AG08396 (cell line): ENCODE results near the gene GRIN2A.

Experiments
- DNase-seq: peaks from one replicate; pipeline ENCODE4 v3.0.0; 2012; ENCODE audit warnings: low spot score, mixed read lengths

Gene GRIN2A

DNA sequence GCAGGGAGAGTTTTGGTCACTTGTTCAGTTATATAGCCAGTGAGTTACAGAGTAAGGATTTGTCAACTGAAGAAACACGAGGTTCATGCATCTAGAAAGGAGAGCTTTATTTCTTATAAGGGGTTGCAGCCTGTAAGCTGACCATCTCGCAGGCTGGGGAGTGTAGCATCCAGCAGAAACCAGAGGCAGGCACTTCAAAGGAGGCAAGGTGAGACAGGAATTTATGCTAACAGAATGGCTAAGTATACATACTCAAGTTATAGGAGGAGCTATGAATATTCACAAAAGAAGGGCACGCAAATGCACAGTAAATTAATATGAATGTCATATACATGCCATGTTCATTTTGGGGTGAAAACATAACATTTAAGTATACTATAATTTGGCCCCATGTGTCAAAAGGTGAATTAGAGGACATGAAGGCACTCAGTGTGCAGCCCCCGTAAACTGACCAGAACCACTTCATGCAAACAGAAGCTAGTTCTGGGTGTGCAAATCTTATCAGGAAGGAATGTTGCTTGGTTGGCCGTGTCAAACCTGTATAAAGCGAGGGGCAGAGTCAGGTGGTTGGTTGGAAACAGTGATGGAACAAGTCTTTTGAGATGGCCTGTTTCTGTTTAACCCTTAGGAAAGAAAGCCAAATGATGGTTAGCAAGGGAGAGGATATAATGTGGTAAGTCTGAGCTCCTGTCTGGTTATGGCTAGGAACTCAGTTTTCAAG is 97.0 kb downstream of the GRIN2A start:
- DNase-seq = no peak

DNA sequence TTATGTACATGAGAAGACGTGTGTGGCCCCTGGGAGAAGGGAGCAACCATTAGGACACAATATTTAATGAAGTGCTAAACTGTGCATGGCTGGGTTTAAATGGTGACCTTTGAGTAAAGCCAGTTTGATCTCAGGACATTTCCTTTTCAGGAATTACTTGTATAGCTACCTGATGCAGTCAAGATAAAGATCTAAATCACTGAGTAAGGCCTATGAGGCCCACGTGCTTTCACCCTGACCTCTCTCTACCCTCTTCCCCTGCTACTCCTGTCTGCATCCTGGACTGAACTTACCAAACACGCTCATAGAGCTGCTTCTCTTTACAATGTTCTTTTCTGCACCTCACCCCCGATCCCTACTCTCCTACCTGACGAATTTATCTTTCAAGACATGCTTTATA is 98.9 kb downstream of the GRIN2A start:
- no peak for DNase-seq

DNA sequence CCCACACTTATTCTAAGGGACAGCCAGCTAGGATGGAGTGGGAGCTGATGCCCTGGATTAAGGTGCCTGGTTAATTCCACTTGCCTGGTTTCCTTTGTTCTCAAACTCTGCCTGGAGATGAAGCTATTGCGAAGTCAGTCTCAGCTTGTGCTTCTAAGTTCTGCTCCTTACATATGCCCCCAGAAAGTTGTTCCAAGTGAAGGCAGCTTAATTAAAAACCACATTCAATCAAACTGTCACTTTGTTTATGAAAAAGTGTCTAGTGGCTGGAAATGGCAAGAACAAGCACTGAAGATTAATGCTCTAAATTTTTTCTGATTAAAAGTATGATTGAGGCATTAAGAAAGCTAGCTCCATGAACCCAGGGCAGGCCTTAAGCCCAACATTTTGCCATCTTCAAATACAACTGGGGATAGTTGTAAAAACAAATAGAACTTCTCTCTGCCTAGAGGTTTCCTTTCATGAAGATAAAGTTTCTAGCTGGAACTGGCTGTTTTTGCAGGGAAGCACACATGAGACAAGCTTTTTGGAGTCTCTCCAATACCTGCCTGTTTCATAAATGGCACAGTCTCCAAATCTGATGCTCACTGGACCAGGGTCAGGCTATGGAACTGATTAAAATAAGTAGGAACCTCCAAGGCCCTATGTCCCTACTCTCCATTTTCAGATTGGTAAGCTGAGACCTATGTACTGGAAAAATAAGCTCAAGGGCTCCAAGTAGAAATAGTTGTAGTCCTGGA is 100.9 kb downstream of the GRIN2A start:
- DNase-seq = no peak

DNA sequence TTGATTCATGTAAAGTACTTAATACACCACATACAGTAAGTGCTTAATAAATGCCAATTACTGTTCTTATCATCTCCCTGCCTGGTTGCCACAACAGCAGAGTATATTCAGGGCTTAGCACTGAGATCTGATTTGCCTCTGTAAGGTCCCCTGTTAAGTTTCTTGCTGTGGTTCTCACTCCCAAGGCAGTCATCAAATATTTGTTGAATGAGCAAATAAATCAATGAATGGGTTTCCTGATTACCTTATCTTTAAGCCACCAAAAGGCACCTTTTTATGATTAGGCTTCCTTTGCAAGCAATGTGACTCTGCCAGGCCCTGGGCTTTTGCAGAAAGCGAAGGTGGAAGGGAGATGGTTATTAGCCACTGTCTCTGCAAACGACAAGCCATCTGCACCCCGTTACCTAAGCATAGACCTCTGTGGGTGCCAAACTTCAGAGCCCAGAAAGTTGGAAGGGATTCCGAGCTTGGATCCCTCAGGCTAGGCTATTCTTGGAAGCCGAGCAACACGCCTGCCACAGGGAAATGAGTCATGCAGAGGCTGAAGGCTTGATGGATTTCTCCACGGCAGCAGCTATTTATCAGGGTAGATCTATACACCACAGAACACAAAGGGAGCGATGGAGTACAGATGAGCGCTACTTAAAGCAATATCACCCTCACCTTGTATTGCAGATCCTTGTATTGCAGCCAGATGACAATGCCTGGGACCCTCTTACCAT is 102.0 kb downstream of the GRIN2A start:
- peak; percentile 33 for DNase-seq

DNA sequence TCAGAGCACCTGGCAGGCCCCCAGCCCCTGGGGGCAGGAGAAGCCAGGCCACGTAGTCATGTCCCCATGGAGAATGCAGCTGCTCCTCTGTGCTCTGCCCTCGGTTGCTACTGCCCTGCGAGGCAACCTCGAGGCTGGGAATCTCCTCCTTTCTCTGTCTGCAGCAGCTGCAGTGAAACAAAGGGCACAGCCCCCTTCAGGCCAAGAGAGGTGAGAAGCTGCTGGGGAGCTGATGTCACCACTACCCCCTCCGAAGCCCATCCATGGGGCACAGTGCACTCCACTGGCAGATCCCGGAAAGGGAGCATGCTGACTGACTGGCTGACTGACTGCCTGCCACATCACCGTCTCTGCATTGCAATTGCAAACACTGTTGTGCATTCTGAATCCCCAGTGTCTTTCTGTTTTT is 103.7 kb downstream of the GRIN2A start:
- DNase-seq = no peak

DNA sequence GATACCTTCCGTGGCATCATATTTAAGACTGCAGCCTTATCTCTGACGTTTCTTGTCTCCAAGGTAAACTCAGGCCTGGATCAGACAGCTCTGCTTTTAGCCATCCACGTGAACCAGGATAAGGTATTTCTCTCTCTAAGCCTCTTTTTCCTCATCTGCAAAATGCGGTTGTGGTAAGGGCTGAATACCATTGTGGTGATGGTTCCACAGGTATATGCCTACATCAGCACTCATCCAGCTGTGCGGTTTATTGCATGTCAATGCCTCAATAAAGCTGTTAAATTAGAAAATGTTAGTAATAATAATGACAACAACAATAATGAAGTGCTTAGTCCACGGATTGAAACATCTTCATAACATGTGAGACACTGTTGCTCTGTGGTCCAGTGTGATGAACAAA is 104.4 kb downstream of the GRIN2A start:
- no peak for DNase-seq

DNA sequence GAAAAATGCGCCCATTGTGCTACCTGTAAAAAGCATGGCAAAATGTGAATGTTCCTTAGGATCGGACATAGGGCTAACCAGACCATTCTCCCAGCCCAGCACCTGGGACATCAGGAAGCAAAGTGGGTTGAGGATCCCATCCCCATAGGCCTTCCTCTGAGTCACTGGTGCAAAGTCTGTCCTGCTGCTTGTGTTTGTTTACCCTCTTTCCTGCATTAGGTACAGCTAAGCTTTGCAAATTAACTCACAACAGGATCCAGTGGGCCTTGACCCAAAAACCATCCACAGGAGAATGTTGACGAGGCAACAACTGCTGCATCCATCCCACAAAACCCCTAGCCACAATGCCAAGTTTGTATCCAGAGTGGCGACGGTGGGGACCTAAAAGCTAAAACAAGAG is 106.2 kb downstream of the GRIN2A start:
- no peak for DNase-seq

DNA sequence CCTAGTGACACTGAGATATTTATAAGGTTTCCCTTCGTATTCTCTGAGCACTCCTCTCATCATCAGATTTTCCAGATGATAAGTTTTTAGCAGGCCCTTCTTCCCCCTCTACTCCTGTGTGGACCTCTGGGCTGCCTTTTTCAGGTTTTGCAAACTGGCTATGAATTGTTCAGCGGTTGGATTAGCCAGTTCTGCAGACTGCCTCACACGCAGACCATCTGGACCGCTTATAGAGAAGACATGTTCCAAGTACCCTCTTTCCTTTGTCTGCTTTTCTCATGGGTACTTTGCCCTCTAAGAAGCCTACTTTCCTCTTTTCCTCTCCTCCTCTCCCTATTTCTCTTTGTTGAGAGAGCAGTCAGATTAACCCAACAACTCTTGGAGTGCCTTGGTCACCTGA is 111.6 kb downstream of the GRIN2A start:
- no peak for DNase-seq

DNA sequence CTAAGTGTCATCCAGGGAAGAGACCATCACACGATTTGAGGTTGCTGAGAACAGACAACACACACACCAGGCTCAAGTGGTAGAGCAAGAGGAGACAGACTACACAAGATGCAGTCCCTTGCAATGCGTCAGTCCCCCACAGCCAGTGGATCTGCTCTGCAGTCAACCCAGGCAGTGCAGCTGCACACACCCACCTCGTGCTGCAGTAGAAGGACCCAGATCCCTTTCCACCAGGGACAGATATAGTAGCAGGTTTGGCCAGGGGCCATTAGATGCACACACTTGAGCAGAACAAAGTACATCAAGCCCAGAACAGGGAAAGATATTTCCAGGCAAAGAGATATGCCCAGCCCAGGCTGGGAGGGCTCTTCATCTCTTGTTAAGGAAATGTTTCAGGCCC is 112.9 kb downstream of the GRIN2A start:
- no peak for DNase-seq

DNA sequence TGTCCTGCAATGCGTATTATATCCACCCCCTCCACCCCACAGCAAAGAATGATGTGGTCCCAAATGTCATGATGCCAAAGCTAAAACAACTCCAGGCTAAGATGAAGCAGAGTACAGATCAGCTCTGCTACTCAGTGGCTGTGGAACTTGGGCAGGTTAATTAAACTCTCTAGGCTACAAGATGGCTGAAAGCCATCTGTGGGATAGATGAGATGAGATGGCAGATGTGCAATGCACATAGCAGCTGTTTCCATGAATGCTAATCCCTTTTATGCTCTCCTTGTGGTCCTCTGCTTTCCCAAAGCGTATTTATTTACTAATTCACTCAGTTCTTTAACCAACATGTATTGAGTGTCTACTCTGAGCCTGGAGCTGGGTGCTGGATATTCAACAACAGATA is 114.4 kb downstream of the GRIN2A start:
- DNase-seq = no peak

DNA sequence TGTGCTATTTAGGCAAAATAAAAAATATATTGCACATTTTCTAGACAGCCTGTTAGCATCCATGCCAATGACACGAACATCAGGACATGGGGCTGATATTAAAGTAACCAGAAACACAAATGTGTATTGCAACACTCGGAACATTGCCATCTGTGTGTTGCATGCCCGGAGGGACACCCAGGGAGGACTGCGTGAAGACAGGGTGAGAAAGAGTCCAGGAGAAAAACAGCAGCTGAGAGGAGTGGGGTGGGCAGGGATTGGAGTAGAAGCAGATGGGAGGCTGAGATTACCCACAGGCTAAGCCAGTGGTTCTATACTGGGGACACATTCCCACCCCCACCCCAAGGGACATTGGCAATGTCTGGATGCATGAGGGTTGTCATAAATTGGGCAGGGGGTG is 114.8 kb downstream of the GRIN2A start:
- no peak for DNase-seq

DNA sequence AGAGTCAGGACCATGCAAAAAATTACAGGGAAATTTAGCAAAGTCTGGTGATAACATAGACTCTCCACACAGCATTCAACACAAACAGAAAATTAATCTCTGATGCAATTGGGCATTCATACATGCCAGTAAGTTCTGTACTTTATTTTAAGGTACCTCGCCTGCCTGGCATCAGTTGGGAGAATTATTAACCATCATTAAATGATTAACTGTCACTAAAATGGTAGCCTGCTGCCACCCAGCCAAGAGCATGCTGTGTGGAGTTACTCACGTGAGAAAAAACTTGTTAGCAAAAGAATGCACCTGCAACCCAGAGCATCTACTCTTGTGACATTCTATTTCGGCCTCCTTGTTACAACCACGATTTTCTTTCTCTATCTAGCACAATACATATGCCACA is 117.2 kb downstream of the GRIN2A start:
- no peak for DNase-seq

DNA sequence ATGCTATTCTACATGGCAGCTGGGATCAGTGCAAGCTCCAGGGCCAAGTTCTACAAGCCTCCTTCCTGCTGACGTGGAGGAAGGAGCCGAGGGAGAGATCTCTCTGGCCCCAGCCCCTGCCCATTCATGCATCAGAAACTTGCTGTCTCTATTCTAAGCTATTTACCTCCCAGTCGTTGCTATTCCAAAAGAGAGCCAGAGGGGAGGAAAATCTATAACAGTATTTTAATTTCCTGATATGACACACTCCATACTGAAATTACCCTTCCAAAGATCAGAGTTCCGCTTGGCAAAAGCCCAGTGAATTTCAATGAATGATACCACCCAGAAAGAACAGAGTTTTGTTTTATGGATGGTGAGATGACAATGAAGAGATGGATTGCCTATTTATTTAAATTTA is 133.4 kb downstream of the GRIN2A start:
- no peak for DNase-seq

DNA sequence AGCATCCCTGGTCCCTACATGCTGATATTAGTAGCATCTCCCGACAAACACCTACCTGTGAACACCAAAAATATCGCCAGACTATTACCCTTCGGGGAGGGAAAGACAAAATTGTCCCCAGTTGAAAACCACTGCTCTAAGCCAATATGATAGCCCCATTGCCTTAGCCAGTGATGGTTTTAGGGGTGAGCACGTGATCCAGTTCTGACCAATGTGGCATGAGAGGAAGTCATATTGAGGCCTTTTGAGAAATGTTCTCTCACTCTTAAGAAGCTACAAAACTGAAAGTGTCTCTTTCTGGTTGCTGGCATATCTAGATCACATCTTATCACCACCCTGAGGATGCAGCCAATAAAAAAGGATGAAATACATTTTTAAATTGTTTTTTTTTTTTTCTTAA is 136.3 kb downstream of the GRIN2A start:
- DNase-seq = no peak

DNA sequence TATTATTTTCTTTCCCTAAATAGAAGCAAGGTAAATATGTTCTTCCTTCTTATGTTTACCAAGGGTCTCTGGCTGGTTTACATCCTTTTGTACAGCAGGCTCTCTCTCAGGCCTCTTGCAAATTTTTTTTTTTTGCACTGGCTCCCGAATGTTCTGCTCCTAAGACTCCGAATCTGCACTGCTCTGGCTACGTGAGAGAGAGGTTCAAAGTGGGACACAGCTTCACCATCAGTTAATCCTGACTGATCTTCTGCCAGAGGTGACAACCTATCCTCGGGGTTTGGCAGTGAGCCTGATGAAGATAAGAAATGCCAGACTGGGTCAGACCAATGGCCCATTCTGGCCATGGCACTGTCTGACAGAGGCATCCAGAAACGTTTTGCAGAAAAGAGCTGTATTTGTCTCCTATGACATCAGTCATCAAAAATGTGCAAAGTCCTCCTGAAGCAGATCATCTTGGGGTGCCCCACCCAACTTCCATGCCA is 136.9 kb downstream of the GRIN2A start:
- DNase-seq = no peak

DNA sequence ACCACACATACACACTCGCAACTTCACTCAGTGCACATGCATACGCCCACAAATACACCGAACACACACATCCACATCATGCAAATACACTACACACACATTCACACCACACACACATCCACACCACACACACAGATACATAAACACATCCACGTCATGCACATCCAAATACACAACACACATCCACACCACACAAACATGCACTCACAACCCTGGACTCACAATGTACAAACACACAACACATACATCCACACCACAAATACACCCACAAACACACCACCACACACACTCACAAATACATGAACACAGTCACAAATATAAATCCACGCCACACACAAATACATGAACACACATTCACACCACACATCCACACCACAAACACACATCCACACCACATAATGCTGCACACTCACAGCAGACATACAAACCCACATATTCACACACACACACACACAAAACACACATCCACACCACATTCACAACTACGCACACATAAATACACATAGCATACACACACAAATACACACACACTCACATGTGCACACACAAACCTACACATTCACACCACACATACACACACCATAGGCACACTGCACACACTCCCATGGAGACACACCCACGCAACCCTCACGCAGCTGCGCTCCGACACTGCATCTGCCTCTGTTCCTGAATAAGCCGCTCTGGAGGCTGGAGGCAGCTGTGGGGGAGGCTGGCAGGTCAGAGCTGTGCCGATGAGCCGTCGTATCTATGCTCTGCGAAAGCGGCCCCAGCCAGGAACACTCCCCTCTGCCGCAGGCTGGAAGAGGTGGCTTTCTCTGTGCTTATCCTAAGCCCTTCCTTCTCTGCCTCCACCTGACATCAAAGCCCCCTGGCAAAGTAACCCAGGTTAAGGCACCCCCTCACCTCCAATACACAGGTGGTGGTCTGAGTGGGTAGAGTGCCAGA is 141.8 kb downstream of the GRIN2A start:
- no peak for DNase-seq

DNA sequence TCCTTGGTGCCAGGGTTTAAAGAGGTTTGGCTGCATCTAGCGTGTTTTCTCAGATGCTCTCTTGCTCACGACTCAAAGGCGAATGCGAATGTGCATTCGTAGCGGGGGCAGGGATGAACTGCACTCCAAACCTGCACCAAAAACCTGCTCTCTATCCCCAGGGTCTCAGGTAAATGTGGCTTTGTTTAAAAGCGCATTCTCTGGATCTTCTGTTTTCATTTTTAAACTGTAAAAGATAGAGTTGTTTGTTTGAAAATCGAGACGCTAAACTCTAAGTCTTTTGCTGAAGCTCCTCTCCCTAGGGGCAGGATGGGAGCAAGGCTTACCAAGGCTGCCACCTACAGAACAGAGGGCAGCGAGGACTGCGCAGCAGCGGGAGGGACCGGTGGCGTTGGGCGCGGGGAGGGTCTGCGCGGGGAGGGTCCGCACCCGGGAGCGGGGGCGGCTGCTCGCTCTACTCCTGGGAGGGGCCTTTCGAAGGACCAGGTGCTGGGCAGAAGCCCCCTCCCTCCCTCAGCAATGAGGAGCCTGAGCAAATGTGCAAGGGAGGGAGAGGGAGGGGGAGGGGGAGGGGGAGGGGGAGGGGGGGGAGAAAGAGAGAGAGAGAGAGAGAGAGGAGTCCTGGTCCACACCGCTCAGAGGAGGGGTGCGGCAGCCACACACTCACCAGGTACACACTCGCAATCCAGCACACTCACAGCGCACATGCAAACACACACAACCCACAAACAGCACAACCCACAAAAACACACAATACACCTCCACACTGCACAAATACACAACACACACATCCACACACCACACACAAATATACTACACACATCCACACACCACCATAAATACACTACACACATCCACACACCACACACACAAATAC is 142.8 kb downstream of the GRIN2A start:
- DNase-seq = peak; percentile 10

DNA sequence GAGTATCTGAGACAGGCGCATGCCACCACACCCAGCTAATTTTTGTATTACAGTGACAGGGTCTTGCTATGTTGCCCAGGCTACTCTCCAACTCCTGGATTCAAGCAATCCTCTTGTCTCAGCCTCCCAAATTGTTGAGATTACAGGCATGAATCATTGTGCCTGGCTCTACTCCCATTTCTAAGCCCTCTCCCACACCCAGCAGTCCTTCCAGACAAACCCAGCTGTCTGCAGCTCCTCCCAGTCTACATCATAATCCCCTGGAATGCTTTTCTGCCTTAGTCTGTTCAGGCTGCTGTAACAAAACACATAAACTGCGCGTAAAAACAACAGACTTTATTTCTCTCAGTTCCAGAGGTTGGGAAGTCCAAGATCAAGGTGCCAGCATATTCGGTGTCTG is 144.5 kb downstream of the GRIN2A start:
- no peak for DNase-seq

DNA sequence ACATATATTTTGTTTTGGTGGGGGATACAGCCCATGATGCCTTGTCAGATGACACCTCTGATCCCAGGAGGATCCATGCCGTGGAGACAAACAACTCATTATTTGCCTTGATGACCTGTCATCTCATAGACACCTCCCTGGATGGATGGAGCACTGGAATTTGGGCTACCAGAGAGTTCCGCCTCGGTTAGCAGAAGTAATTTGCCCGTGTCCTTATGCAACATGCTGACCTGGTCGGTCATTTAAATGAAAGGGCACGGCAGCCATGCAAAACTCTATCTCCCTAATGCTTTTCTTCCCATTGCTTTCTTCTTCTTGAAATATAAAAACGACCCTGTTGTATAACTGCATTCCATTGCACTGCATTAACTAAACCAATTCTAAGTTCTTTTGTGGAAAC is 145.3 kb downstream of the GRIN2A start:
- DNase-seq = no peak

DNA sequence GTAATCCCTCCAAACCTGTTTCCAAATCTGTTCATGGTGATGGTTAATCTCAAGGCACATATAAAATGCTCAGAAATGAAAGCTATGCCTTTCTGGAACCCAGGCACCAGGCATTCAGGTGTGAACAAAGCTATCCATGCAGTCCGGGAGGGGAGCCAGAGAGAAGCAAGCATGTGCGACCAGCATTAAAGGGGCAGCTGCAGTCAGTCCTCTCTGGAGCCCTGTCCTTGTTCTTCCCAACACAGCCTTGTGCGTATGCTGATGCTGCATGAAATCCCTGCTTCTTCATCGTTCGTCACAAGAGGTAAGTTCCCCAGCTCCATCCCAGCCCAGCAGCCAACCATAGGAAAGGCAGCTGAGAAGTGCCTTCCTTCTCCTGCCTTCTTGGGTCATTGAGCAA is 148.7 kb downstream of the GRIN2A start:
- no peak for DNase-seq

DNA sequence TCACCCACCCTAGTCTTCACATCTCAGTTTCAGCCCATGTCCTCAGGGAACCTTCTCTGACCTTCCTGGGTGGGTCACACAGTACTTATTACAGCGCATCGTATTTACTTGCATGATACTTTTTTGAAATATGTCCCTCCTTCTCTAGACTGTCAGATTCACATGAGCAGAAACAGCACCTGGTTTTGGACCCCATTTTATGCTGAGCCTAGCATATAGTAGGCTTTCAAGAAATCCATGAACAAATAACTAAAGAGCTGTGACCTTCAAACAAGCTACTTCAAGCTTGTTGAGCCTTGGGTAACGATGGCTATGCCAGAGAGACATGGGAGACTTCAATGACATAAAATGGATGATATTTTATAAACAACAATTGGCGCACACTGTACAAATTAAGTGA is 150.3 kb downstream of the GRIN2A start:
- DNase-seq = no peak
